GM21786 (cell line): ENCODE measurements around the gene RBAK.
"Not testable (repeated sequence)": the region's sequence is repeated elsewhere in the genome, so short reads cannot be mapped to it uniquely, and the experiment has no call there.

Experiments used
- ATAC-seq: cut with Tn5 transposase; IDR thresholded peaks from one replicate; pipeline ENCODE4 v1.9.1; 2021; ENCODE audit not compliant: unreplicated experiment

The RBAK gene

GRCh38 chr7:5050676-5051075, 5.0 kb downstream of the RBAK start:
- no peak for ATAC-seq

- ATAC-seq: not testable (repeated sequence)
Observed at GRCh38 chr7:5051731-5052130, 6.1 kb downstream of the RBAK start.

- no peak for ATAC-seq
Observed at GRCh38 chr7:5053175-5053574, 7.5 kb downstream of the RBAK start.

- no peak for ATAC-seq
Observed at GRCh38 chr7:5063698-5064097, 18.0 kb downstream of the RBAK start.

- ATAC-seq: no peak
Observed at GRCh38 chr7:5064391-5065106, 18.9 kb downstream of the RBAK start.

GRCh38 chr7:5065107-5065407, 19.4 kb downstream of the RBAK start:
- no peak for ATAC-seq

GRCh38 chr7:5068521-5068920, 22.9 kb downstream of the RBAK start:
- ATAC-seq: no peak

GRCh38 chr7:5070206-5070605, 24.5 kb downstream of the RBAK start:
- no peak for ATAC-seq

- ATAC-seq: not testable (repeated sequence)
Observed at GRCh38 chr7:5075187-5075586, 29.5 kb downstream of the RBAK start.

- no peak for ATAC-seq
Observed at GRCh38 chr7:5077740-5078139, 32.1 kb downstream of the RBAK start.

- ATAC-seq: no peak
Observed at GRCh38 chr7:5082806-5083205, 37.1 kb downstream of the RBAK start.

- ATAC-seq: no peak
Observed at GRCh38 chr7:5083311-5083711, 37.7 kb downstream of the RBAK start.

GRCh38 chr7:5086256-5086655, 40.6 kb downstream of the RBAK start:
- no peak for ATAC-seq

- ATAC-seq: not testable (repeated sequence)
Observed at GRCh38 chr7:5088228-5088833, 42.7 kb downstream of the RBAK start.

GRCh38 chr7:5088906-5089305, 43.2 kb downstream of the RBAK start:
- no peak for ATAC-seq

GRCh38 chr7:5093948-5094347, 48.3 kb downstream of the RBAK start:
- no peak for ATAC-seq

- no peak for ATAC-seq
Observed at GRCh38 chr7:5094641-5095040, 49.0 kb downstream of the RBAK start.

GRCh38 chr7:5116359-5116758, 70.7 kb downstream of the RBAK start:
- ATAC-seq: no peak

GRCh38 chr7:5117095-5117970, 71.7 kb downstream of the RBAK start:
- ATAC-seq: no peak
